Measurements from ENCODE around the gene APMAP.

DNA sequence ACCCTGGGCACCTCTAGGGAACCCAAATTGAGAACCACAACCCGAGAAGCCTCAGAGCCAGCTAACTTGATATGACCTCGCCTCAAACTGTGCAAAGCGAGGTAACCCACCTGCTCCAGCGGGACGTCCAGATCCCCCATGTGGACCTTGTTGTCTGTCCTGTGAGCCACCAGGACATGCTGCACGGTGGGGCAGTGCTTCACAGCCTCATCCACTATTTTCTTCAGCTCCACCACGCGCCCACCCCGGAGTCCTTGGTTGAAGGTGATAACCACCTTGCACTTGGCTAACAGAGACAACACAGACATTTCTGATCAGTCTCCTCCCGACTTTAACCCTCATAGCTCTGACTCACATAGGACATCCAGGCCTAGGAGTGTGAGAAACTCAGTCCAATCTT lies 30.8 kb upstream of the APMAP start:
- TF ChIP-seq, protein P1, sequence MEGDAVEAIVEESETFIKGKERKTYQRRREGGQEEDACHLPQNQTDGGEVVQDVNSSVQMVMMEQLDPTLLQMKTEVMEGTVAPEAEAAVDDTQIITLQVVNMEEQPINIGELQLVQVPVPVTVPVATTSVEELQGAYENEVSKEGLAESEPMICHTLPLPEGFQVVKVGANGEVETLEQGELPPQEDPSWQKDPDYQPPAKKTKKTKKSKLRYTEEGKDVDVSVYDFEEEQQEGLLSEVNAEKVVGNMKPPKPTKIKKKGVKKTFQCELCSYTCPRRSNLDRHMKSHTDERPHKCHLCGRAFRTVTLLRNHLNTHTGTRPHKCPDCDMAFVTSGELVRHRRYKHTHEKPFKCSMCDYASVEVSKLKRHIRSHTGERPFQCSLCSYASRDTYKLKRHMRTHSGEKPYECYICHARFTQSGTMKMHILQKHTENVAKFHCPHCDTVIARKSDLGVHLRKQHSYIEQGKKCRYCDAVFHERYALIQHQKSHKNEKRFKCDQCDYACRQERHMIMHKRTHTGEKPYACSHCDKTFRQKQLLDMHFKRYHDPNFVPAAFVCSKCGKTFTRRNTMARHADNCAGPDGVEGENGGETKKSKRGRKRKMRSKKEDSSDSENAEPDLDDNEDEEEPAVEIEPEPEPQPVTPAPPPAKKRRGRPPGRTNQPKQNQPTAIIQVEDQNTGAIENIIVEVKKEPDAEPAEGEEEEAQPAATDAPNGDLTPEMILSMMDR (conservative IDR thresholded peaks at IDR 0.05; ENCODE audit: low read length): no peak
- TF ChIP-seq EZH2phosphoT487 (IDR thresholded peaks at IDR 0.05; ENCODE audit: borderline replicate concordance, low read depth, low read length): no peak
